ENCODE measurements around the gene TCP10L. TPM values are rescaled to one million over a fixed set of nuclear protein-coding genes. Genes with fewer than 3 reads are reported as not detected.

The TCP10L gene
- total and polyA plus RNA-seq, 2 of the 13 experiments (the other 11 are each of a cell fraction or from before 2014, with no cell fraction given): 0.90 to 2.4 TPM

DNA sequence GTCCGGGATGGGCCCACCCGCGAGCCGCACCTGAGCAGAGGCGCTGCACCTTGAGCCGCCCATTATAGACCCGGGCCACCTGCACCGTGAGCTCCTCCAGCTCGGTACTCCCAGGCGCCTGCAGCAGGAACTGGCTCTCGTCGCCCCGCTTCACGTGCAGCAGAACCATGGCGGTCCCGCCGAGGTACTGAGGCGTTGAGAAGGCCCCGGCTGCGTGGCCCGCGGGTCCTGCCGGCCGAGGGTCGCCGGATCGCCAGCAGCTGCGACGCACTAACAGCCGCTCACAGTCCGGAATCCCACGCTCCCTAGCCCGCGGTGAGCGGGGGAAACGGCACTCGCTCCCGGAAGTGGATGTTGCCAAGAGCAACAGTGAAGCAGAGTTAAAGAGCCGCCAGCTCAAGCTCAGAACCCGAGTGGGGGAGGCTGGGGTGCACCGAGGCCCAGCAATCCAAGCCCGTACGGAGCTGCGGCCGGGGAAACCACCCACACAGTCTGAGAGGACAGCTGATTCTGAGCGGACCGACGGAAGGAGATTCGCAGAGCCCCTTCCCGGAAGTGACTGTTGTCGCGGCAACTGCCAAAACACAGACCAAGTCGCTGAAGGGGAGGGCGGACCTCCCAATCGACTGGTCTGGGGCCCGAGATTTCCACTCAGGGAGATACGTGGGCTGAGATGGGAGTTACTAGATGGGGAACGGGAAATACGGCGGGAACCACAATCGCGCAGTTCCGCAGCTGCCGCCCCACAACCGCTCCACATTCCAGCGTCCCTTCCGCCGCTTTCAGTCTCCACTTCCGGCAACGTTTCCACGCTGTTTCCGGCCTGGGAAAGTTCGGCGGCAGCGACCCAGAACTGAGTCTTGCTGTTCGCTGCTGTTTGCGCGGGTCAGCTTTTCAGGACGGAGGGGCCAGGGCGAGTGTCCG is 27.0 kb upstream of the TCP10L start, which contains the start of gene CFAP298 (continued):
- TF ChIP-seq GLI4 (CRISPR knock-in tag; IDR thresholded peaks at IDR 0.05; ENCODE audit: borderline replicate concordance) (0 out of 2 replicates have a peak, but pooled peaks have one; percentile 67), ZNF224 (CRISPR knock-in tag; IDR thresholded peaks at IDR 0.05) (peak; percentile 86; the same call in 1 of the 2 replicates), ZNF549 (CRISPR knock-in tag; IDR thresholded peaks at IDR 0.05) (no peak), HES4 (CRISPR knock-in tag; IDR thresholded peaks at IDR 0.05; ENCODE audit: borderline replicate concordance) (peak; percentile 19; the same call in 1 of the 2 replicates), ZNF335 (CRISPR knock-in tag; IDR thresholded peaks at IDR 0.05) (peak; percentile 13; the same call in 1 of the 2 replicates), MAFK (conservative IDR thresholded peaks at IDR 0.05 in 1 of 2, IDR thresholded peaks at IDR 0.05 in 1 of 2; ENCODE audit: low read length in 2 of 2) (no peak), ZBTB20 (CRISPR knock-in tag; IDR thresholded peaks at IDR 0.05; ENCODE audit: borderline replicate concordance, low read depth) (peak; percentile 20; the same call in 1 of the 2 replicates), RAD51 (IDR thresholded peaks at IDR 0.05; ENCODE audit: borderline replicate concordance) (no peak), JDP2 (CRISPR knock-in tag; IDR thresholded peaks at IDR 0.05; ENCODE audit: borderline replicate concordance) (peak; percentile 22; the same call in 1 of the 2 replicates), ZNF446 (CRISPR knock-in tag; IDR thresholded peaks at IDR 0.05) (0 out of 2 replicates have a peak, but pooled peaks have one; percentile 33), ATM (IDR thresholded peaks at IDR 0.05; ENCODE audit: borderline replicate concordance) (no peak), YY1 (IDR thresholded peaks at IDR 0.05; ENCODE audit: insufficient read depth, insufficient replicate concordance, low read depth, low read length) (no peak), CREB1 (IDR thresholded peaks at IDR 0.05) (peak; percentile 17; the same call in 1 of the 2 replicates), CREB1 (CRISPR knock-in tag; IDR thresholded peaks at IDR 0.05) (peak; percentile 89)
- TF ChIP-seq, protein P1, sequence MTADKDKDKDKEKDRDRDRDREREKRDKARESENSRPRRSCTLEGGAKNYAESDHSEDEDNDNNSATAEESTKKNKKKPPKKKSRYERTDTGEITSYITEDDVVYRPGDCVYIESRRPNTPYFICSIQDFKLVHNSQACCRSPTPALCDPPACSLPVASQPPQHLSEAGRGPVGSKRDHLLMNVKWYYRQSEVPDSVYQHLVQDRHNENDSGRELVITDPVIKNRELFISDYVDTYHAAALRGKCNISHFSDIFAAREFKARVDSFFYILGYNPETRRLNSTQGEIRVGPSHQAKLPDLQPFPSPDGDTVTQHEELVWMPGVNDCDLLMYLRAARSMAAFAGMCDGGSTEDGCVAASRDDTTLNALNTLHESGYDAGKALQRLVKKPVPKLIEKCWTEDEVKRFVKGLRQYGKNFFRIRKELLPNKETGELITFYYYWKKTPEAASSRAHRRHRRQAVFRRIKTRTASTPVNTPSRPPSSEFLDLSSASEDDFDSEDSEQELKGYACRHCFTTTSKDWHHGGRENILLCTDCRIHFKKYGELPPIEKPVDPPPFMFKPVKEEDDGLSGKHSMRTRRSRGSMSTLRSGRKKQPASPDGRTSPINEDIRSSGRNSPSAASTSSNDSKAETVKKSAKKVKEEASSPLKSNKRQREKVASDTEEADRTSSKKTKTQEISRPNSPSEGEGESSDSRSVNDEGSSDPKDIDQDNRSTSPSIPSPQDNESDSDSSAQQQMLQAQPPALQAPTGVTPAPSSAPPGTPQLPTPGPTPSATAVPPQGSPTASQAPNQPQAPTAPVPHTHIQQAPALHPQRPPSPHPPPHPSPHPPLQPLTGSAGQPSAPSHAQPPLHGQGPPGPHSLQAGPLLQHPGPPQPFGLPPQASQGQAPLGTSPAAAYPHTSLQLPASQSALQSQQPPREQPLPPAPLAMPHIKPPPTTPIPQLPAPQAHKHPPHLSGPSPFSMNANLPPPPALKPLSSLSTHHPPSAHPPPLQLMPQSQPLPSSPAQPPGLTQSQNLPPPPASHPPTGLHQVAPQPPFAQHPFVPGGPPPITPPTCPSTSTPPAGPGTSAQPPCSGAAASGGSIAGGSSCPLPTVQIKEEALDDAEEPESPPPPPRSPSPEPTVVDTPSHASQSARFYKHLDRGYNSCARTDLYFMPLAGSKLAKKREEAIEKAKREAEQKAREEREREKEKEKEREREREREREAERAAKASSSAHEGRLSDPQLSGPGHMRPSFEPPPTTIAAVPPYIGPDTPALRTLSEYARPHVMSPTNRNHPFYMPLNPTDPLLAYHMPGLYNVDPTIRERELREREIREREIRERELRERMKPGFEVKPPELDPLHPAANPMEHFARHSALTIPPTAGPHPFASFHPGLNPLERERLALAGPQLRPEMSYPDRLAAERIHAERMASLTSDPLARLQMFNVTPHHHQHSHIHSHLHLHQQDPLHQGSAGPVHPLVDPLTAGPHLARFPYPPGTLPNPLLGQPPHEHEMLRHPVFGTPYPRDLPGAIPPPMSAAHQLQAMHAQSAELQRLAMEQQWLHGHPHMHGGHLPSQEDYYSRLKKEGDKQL (CRISPR knock-in tag; IDR thresholded peaks at IDR 0.05; ENCODE audit: low read depth): no peak; the same call in 1 of the 2 replicates
- TF ChIP-seq, protein P2, sequence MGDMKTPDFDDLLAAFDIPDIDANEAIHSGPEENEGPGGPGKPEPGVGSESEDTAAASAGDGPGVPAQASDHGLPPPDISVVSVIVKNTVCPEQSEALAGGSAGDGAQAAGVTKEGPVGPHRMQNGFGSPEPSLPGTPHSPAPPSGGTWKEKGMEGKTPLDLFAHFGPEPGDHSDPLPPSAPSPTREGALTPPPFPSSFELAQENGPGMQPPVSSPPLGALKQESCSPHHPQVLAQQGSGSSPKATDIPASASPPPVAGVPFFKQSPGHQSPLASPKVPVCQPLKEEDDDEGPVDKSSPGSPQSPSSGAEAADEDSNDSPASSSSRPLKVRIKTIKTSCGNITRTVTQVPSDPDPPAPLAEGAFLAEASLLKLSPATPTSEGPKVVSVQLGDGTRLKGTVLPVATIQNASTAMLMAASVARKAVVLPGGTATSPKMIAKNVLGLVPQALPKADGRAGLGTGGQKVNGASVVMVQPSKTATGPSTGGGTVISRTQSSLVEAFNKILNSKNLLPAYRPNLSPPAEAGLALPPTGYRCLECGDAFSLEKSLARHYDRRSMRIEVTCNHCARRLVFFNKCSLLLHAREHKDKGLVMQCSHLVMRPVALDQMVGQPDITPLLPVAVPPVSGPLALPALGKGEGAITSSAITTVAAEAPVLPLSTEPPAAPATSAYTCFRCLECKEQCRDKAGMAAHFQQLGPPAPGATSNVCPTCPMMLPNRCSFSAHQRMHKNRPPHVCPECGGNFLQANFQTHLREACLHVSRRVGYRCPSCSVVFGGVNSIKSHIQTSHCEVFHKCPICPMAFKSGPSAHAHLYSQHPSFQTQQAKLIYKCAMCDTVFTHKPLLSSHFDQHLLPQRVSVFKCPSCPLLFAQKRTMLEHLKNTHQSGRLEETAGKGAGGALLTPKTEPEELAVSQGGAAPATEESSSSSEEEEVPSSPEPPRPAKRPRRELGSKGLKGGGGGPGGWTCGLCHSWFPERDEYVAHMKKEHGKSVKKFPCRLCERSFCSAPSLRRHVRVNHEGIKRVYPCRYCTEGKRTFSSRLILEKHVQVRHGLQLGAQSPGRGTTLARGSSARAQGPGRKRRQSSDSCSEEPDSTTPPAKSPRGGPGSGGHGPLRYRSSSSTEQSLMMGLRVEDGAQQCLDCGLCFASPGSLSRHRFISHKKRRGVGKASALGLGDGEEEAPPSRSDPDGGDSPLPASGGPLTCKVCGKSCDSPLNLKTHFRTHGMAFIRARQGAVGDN (CRISPR knock-in tag; IDR thresholded peaks at IDR 0.05): peak; percentile 89
- TF ChIP-seq, protein P3, sequence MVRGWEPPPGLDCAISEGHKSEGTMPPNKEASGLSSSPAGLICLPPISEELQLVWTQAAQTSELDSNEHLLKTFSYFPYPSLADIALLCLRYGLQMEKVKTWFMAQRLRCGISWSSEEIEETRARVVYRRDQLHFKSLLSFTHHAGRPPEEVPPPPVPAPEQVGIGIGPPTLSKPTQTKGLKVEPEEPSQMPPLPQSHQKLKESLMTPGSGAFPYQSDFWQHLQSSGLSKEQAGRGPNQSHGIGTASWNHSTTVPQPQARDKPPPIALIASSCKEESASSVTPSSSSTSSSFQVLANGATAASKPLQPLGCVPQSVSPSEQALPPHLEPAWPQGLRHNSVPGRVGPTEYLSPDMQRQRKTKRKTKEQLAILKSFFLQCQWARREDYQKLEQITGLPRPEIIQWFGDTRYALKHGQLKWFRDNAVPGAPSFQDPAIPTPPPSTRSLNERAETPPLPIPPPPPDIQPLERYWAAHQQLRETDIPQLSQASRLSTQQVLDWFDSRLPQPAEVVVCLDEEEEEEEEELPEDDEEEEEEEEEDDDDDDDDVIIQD (CRISPR knock-in tag; IDR thresholded peaks at IDR 0.05; ENCODE audit: low read depth): no peak

All from HepG2 (cell line).